ENCODE data around the gene F8.

- TF ChIP-seq CTCF (IDR thresholded peaks at IDR 0.05) = no peak
- no peak for TF ChIP-seq POLR2A (IDR thresholded peaks at IDR 0.05)
These were observed 202.7 kb downstream of the F8 start for GRCh38 chrX:154819771-154820341.
